HG02623 (cell line): ENCODE data around the gene PTPN21.
"Not testable (repeated sequence)": the region's sequence is repeated elsewhere in the genome, so short reads cannot be mapped to it uniquely, and the experiment has no call there.

Experiments
- ATAC-seq: cut with Tn5 transposase; IDR thresholded peaks from one replicate; pipeline ENCODE4 v1.9.1; 2021; ENCODE audit warnings: moderate library complexity; ENCODE audit not compliant: unreplicated experiment

Gene PTPN21

GRCh38 chr14:88552876-88553275 lies 1.9 kb downstream of the PTPN21 start:
- no peak for ATAC-seq

DNA sequence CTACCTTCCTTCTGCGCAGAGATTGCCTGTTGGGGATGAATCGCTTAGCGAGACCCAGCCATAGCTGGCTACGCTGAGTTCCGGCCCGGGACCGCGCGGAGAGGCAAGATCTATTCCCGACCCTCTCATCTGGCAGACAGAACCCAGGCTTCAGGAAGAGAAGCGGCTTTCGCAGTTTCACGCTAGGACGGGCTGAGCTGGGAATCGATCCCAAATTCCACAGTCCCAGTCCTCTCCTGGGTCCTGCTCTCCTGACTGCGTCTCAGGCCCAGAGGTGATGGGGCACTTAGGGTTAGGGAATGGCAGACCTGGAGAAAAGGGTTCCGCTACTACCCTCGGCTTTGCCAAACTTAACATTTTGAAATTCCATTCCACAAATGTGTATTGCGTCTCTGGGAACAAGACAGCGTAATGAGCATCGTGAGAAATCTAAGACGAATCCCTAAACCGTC lies 2.8 kb downstream of the PTPN21 start:
- no peak for ATAC-seq

GRCh38 chr14:88551094-88551870 lies 3.5 kb downstream of the PTPN21 start:
- peak; percentile 37 for ATAC-seq

- no peak for ATAC-seq
These were observed 4.7 kb downstream of the PTPN21 start for GRCh38 chr14:88550078-88550477.

DNA sequence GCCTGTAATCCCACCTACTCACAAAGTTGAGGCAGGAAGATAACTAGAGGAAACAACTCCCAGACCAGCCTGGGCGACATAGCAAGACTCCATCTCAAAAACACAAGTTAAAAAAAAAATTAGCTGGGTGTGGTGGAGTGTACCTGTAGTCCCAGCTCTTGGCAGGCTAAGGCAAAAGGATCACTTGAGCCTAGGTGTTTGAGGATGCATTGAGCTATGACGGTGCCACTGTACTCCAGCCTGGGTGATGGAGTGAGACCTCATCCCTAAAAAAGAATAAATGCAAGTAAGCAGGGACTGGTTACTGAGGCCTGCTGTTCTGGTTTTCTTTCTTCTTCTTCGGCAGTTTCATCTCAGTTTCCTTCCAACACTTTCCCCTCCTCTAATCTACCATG lies 7.4 kb downstream of the PTPN21 start:
- ATAC-seq, result no peak

- ATAC-seq, result no peak
These were observed 8.0 kb downstream of the PTPN21 start for GRCh38 chr14:88546621-88547385.

- no peak for ATAC-seq
These were observed 9.6 kb downstream of the PTPN21 start for GRCh38 chr14:88545256-88545655.

GRCh38 chr14:88542857-88543795 lies 11.7 kb downstream of the PTPN21 start:
- no peak for ATAC-seq

DNA sequence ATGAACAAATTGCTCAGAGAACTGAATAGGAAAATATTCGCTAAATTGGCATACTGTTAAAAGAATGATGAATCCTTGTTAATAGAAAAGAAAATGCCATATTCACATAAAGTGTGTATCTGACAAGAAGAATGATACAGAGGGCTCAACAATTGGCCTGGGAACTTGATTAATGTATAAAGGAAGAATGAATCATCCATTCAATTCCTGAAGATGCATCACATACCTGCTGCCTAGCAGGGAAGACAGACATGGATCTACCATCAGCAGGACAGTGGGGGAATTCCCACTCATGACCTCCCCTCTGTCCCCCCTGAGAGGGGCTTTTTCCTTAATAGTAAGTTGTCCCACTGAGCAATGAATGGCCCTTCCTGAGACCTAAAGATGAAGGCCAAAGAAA lies 13.5 kb downstream of the PTPN21 start:
- no peak for ATAC-seq

- no peak for ATAC-seq
These were observed 19.0 kb downstream of the PTPN21 start for GRCh38 chr14:88535813-88536212.

- ATAC-seq, result no peak
These were observed 19.7 kb downstream of the PTPN21 start for GRCh38 chr14:88535149-88535548.

- ATAC-seq, result no peak
These were observed 21.7 kb downstream of the PTPN21 start for GRCh38 chr14:88533064-88533602.

GRCh38 chr14:88529889-88530288 lies 24.9 kb downstream of the PTPN21 start:
- not testable (repeated sequence) for ATAC-seq

DNA sequence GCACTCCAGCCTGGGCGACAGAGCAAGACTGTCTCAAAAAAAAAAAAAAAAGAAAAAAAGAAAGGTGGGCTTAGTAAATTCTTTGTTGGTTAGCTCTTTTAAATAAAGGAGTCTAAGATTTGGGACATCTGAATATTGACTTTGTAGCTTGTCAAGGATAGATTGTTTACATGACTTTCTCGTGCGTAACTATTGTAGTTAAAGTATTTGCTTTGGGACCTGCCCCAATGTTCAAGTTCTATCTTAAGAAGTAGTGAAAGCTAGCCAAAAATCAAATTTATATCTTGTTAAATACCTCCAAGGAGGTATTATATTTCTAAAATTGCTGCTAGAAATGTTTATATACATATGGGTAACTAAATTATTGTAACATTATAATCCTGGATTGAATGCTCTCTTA lies 32.4 kb downstream of the PTPN21 start:
- ATAC-seq, result no peak

GRCh38 chr14:88521818-88522217 lies 33.0 kb downstream of the PTPN21 start:
- no peak for ATAC-seq

DNA sequence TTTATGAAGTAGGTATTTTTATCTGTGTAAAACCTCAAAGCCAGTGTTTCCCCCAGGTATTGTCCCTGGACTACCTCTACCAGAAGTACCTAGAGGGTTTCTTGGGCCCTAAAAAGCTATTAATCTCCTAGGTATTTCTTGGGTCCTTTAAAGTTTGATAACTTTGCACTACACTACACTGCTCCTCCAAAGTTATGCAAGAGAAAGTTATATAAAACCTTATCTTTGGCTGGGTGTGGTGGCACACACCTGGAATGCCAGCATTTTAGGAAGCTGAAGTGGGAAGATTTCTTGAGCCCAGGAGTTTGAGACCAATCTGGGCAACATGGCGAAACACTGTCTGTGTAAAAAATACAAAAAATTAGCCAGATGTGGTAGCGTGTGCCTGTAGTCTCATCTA lies 34.9 kb downstream of the PTPN21 start:
- ATAC-seq, result no peak

DNA sequence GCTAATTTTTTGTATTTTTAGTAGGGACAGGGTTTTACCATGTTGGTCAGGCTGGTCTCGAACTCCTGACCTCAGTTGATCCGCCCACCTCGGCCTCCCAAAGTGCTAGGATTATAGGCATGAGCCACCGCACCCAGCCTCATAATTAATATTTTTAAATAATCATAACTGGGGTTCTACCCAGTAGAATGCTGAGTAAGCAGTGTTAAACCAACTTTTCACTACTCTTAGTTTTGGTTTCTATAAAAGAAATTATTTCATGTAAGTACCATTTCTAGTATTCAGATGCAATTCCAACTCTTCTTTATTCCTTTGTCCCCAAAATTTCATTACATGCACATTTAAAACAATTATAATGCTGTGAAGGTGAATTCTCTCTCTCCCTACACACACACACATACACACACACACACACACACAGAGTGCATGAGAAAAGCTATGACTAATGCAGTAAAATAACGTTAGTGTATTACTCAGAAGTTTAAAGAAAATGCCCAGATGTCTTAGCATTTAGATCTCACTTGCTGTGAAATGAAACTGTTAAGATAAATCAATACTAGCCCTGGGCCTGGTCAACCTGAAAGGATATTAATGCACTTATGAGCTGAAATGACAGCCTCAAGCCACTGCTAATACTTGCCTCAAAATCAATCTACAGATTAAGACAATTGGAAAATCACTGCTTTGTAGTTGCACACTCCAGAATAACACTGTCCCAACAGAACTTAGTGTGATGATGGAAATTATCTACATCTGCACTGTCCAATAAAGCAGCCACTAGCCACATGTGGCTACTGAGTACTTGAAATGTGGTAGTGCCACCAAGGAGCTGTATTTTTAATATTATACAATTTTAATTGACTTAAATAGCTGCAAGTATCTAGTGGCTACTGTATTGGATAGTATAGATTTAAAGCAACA lies 36.0 kb downstream of the PTPN21 start:
- ATAC-seq, result no peak

DNA sequence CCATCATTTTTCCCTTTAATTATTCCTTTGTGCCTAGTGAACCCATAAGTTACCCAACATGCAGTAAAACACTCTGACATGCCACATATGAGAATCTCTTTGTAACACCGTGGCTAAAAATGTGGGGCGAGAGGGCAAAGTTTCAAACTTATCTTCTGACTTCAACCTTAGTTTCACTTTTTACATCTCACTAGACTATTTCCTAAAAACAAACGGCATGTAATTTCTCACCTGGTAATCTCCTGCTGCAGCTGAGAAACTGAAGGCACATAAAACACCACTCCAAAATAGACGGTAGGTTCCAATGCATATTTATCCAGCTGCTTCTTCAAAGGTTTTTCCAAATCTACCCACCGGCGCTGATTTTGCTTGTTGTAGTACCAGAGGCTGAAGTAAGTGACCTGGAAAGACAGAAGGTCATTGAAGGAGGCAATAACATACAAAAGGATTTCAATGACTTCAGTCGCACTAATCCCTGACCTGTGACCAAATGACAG lies 37.9 kb downstream of the PTPN21 start:
- ATAC-seq, result no peak

DNA sequence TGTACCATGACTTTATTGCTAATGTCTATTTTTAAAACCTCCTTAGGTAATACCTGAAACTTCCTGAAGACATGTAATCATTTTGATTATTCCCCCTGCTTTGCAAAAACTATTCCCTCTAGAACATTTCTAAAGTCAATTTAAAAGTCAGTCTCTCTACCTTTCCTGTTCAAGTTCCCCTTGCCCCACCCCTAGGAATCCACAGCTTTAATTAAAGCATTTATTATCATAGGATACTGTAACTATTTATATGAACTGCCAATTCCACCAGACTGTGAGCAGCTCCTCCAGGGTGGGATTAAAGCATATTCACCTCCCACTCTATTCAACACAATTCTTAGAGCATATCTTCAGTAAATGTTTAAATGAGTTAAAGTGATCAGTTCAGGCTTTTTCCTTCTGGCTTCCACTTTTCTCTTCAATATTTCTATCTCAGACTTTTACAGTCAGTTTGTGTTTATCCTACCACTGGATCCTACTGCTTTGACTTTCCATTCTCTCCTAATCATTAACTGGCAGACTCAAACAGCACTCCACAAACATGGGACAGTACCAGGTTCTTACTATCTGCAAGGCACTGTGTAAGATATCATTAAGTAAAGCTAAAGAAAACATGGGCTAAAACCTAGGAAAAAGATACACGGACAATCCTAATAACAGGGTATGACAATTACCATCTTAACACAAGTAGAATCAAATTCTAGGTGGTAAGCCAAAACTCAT lies 39.1 kb downstream of the PTPN21 start:
- no peak for ATAC-seq
